LNCAP (cell line): Measurements from ENCODE around the gene FRMD3.

ENCODE experiments used
- TF ChIP-seq, protein P1 (sequence below): fragments of 450-650 bp; IDR thresholded peaks from 2 replicates; pipeline ENCODE4 v1.5.1; 2017; ENCODE audit warnings: mild to moderate bottlenecking

FRMD3 gene

DNA sequence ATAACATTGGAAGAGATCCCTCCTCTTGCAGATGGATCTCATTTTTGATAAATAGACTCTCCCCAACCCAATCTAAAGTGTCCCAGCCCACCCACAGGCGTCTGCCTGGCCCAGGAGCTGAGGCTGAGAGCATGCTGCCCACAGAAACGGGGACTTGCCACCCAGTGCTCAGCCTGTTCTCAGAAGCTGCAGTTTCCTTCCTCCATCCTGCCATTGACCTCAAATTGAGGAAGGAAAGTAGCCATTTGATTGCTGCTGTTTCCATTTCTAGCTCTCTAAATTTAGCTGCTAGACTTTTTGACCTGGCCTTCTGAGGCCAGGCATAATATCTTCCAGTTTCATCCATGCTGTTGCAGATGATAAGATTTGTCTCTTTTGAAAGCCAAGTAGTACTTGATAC lies 31.1 kb upstream of the FRMD3 start:
- TF ChIP-seq, protein P1, sequence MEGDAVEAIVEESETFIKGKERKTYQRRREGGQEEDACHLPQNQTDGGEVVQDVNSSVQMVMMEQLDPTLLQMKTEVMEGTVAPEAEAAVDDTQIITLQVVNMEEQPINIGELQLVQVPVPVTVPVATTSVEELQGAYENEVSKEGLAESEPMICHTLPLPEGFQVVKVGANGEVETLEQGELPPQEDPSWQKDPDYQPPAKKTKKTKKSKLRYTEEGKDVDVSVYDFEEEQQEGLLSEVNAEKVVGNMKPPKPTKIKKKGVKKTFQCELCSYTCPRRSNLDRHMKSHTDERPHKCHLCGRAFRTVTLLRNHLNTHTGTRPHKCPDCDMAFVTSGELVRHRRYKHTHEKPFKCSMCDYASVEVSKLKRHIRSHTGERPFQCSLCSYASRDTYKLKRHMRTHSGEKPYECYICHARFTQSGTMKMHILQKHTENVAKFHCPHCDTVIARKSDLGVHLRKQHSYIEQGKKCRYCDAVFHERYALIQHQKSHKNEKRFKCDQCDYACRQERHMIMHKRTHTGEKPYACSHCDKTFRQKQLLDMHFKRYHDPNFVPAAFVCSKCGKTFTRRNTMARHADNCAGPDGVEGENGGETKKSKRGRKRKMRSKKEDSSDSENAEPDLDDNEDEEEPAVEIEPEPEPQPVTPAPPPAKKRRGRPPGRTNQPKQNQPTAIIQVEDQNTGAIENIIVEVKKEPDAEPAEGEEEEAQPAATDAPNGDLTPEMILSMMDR, result no peak

DNA sequence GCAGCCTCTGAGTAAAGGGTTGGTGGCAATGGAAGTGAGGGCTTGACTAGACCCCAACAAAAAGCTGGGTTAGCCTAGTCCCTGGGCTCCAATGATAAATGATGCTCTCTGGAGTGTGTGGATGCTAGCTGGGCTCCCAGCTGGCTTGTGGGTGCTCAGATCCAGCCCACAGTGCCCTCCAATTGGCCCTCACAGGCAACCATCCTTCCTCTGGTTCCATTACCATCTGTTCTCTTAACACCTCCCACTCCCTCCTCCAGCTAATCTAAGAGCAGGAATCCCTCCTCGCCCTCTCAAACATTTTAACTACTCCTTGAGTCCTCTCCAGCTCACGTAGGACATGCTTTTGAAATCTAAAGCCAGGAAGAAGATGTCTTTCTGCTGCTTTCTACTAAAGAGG lies 25.2 kb upstream of the FRMD3 start:
- TF ChIP-seq, protein P1, result no peak

DNA sequence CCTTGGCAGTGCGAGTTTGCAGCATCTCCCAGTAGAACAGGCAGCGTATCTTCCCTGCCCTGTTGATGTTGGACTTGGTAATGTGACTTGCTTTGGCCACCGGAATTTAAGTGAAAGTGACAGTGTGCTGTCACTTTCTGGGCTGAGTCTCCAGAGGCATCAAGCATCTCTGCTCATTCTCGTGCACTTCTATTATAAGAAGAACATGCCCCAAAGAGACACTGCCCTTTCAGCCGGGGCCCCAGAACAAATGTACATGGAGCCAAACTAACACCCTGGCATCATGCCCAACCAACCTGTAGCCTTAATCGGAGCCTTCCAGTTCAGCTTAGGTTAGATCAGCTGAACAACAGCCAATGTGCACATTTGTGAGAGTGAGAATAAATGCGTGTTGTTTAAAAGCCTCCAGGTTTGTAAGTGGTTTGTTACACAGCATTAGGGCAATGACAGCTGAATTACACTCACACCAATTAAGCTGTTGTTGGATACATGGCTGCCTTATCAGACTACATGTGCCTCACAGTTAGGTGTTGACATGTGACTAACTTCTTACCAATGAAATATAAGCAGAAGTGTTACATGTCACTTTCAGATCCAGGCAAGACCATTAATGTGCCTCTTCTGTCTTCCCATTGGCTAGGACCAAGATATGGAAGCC lies 22.1 kb upstream of the FRMD3 start:
- TF ChIP-seq, protein P1, result no peak

DNA sequence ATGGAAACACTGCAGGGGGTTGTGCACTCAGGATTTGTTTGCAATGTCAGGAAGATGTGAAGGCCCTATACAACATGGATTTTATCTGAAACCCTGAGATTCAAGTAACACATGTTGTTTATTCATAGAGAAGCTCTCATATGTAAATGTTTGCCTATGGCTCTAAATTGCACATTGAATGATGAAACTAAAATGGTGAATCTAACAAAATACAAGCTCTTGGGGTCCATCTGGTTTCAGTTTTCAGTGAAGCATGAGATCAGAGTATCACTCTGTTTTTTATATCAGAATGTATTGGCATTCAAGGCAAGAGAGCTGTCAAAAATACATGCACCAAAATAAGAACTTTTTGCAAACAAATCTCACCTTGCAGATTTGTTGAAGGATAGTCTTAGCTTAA lies 19.6 kb upstream of the FRMD3 start:
- TF ChIP-seq, protein P1, result no peak

DNA sequence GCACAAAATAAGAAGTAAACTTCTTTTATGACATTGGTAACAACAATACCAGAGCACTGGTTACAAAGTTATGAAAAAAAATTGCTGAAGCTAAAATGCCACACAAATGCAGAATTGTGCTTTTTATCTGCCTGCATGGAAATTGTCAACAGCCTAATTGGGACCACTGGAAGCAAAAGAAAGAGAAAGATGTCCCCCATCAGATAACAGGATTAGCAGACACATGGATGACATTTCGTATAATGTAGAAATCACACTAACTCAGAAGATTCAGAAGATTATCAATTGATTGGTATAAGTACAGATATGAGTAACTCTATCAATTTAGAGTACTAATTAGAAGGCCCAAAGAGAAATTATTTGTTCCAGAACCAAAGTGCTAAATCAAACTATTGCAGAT lies 19.1 kb upstream of the FRMD3 start:
- TF ChIP-seq, protein P1, result no peak

DNA sequence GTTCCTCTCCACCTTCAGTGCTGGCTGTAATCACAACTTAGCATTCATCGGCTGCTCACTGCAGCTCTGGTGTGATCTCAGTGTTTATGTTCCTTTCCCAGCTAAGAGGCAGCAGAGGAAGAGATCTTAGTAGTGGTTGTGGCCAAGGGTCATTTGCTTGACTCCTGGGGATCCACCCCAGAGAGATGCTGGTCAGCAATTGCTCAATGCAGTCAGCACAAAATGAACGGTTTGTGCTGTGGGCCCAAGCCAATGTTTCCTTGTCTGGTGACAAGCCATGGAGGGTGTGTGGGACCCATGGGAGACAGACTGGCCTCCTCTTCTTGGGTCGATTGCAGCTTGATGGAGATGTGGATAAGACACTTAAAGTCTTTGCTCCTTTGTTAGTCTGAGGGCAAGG lies 16.1 kb upstream of the FRMD3 start:
- TF ChIP-seq, protein P1, result no peak

DNA sequence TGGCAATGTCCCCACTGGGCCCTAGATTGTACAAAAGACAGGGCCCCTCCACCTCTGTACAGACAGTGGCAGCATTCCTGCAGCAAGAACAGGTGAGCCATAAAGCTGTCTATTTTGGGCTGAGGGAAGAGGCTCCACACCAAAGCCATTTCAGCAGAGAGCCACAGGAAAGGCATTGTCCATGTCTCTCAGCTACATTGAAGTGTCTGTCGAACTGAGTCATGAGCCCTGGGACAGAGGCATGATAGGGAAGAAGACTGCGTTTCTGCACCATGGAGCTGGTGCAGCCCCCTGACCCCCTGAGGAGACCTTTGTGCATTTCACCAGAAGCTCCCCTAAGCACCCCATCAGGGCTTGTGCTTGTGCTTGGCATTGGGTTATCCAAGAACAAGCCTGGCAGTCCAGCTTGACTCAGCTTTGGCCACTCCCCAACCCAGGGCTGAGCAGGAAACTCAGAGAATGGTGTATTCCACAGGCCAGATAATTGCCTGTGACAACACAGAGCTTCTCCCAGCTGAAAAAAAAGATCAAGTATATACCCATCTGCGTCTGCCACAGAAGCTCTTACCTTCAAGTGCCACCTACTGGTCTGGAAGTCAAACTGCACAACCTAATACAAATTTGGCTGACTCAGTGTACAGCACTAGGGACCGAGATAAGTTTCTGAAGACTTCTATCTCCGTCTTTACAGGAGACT lies 5.9 kb upstream of the FRMD3 start:
- TF ChIP-seq, protein P1, result peak; percentile 80
